Erythroblast (primary cell): ENCODE data around the gene B4GALT6.

Experiments
- GATA1 ChIP-seq: IDR thresholded peaks from 2 replicates; pipeline ENCODE4 v1.6.1; 2011; ENCODE audit warnings: low read depth, mild to moderate bottlenecking, control low read depth, low read length, moderate library complexity
- POLR2A ChIP-seq: IDR thresholded peaks from 2 replicates; pipeline ENCODE4 v1.6.1; 2011; ENCODE audit warnings: mild to moderate bottlenecking, low read length

DNA sequence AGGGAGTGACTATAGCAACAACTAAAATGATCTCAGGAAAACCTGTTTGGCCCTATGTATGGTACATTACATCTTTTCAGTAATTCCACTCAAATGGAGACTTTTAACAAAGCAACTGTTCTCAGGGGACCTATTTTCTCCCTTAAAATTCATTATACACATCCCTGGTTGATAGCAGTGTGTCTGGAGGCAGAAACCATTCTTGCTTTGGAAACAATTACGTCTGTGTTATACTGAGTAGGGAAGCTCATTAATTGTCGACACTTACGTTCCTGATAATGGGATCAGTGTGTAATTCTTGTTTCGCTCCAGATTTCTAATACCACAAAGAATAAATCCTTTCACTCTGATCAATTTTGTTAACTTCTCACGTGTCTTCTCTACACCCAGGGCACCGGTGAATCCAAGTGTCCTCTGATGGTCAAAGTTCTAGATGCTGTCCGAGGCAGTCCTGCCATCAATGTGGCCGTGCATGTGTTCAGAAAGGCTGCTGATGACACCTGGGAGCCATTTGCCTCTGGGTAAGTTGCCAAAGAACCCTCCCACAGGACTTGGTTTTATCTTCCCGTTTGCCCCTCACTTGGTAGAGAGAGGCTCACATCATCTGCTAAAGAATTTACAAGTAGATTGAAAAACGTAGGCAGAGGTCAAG is 91.7 kb downstream of the B4GALT6 start:
- TF ChIP-seq GATA1: no peak
- no peak for TF ChIP-seq POLR2A
